Parathyroid adenoma (tissue), 2 donors: ENCODE measurements around the gene KLHL8.
"Not testable (repeated sequence)": the region's sequence is repeated elsewhere in the genome, so short reads cannot be mapped to it uniquely, and the experiment has no call there.

Source experiments
- H2AFZ ChIP-seq: fragments of 300-600 bp; sonication (generic); one replicate; pipeline ENCODE4 v1.7.0; 2017; ENCODE audit warnings: antibody characterized with exemption, mild to moderate bottlenecking
- H3K27ac ChIP-seq: fragments of 300-600 bp; sonication (generic); one replicate; pipeline ENCODE4 v1.7.0; 2017
- H3K27me3 ChIP-seq: fragments of 300-600 bp; sonication (generic); one replicate; pipeline ENCODE4 v1.7.0; 2017; ENCODE audit warnings: low read length; ENCODE audit not compliant: control insufficient read depth, insufficient read depth
- H3K36me3 ChIP-seq: fragments of 300-600 bp; sonication (generic); one replicate; pipeline ENCODE4 v1.7.0; 2017; ENCODE audit warnings: low read length; ENCODE audit not compliant: control insufficient read depth, insufficient read depth
- H3K4me1 ChIP-seq: fragments of 300-600 bp; sonication (generic); one replicate; pipeline ENCODE4 v1.7.0; 2017; ENCODE audit warnings: control low read depth
- H3K4me2 ChIP-seq: fragments of 300-600 bp; sonication (generic); one replicate; pipeline ENCODE4 v1.7.0; 2017; ENCODE audit warnings: low read length
- H3K4me3 ChIP-seq: fragments of 300-600 bp; sonication (generic); one replicate; pipeline ENCODE4 v1.7.0; 2017; ENCODE audit warnings: low read depth, low read length
- H3K79me2 ChIP-seq: fragments of 300-600 bp; sonication (generic); one replicate; pipeline ENCODE4 v1.7.0; 2017; ENCODE audit warnings: control low read depth
- H3K9ac ChIP-seq: fragments of 300-600 bp; sonication (generic); one replicate; pipeline ENCODE4 v1.7.0; 2017; ENCODE audit warnings: mild to moderate bottlenecking
- H3K9me3 ChIP-seq: fragments of 300-600 bp; sonication (generic); one replicate; pipeline ENCODE4 v1.7.0; 2017; ENCODE audit warnings: low read length; ENCODE audit not compliant: control insufficient read depth
- CTCF ChIP-seq: fragments of 300-600 bp; sonication (generic); IDR thresholded peaks from one replicate; pipeline ENCODE4 v1.7.0; 2017; ENCODE audit warnings: antibody characterized with exemption, mild to moderate bottlenecking
- donor health status: primary hyperparathyroidism.

KLHL8 gene

GRCh38 chr4:87224141-87224923, 3.9 kb upstream of the KLHL8 start:
- Histone ChIP-seq H2AFZ (no peak overlapping the region), H3K4me2 (no peak overlapping the region), H3K79me2 (peaks cover 2% of the 10 kb centered on the region), H3K27ac (no peak overlapping the region), H3K4me3 (no peak overlapping the region), H3K9me3 (no peaks in the 10 kb centered on the region), H3K9ac (no peak overlapping the region), H3K27me3 (no peaks in the 10 kb centered on the region), H3K4me1 (no peaks in the 10 kb centered on the region), H3K36me3 (no peaks in the 10 kb centered on the region)
- no peak for TF ChIP-seq CTCF

GRCh38 chr4:87219632-87220093, 755 bp downstream of the KLHL8 start:
- Histone ChIP-seq H3K79me2 (peaks cover 2% of the 10 kb centered on the region), H3K9me3 (no peaks in the 10 kb centered on the region), H3K4me3 (peak overlapping the region; percentile 86), H3K27ac (peak overlapping the region; percentile 87), H2AFZ (peak overlapping the region; percentile 95), H3K27me3 (no peaks in the 10 kb centered on the region), H3K4me2 (peak overlapping the region; percentile 87), H3K9ac (no peak overlapping the region), H3K4me1 (no peaks in the 10 kb centered on the region), H3K36me3 (no peaks in the 10 kb centered on the region)
- TF ChIP-seq CTCF, result no peak

GRCh38 chr4:87217235-87217763, 3.1 kb downstream of the KLHL8 start:
- not testable (repeated sequence) for H2AFZ ChIP-seq, H3K4me3 ChIP-seq, H3K36me3 ChIP-seq, H3K79me2 ChIP-seq, H3K9ac ChIP-seq, H3K9me3 ChIP-seq, H3K4me2 ChIP-seq, H3K27me3 ChIP-seq, H3K27ac ChIP-seq, H3K4me1 ChIP-seq

- H3K36me3 ChIP-seq, result no peaks in the 10 kb centered on the region
- no peaks in the 10 kb centered on the region for H3K27me3 ChIP-seq
- no peak overlapping the region for H3K27ac ChIP-seq
- H2AFZ ChIP-seq, result no peak overlapping the region
- TF ChIP-seq CTCF, result no peak
- no peak overlapping the region for H3K4me3 ChIP-seq
- H3K9me3 ChIP-seq, result no peaks in the 10 kb centered on the region
- no peaks in the 10 kb centered on the region for H3K4me1 ChIP-seq
- H3K9ac ChIP-seq, result no peak overlapping the region
- H3K4me2 ChIP-seq, result no peak overlapping the region
- H3K79me2 ChIP-seq, result peaks cover 4% of the 10 kb centered on the region
Measured at GRCh38 chr4:87216469-87216868, 3.9 kb downstream of the KLHL8 start.

- Histone ChIP-seq H3K36me3 (no peaks in the 10 kb centered on the region), H3K27ac (no peak overlapping the region), H3K27me3 (no peaks in the 10 kb centered on the region), H3K9me3 (no peaks in the 10 kb centered on the region), H3K9ac (no peak overlapping the region), H3K4me2 (no peak overlapping the region), H3K79me2 (peaks cover 2% of the 10 kb centered on the region), H3K4me1 (no peaks in the 10 kb centered on the region), H3K4me3 (no peak overlapping the region), H2AFZ (no peak overlapping the region)
- no peak for TF ChIP-seq CTCF
Measured at GRCh38 chr4:87213421-87214075, 6.9 kb downstream of the KLHL8 start.
